ENCODE measurements around the gene CEMIP.
"Not testable (repeated sequence)": the region's sequence is repeated elsewhere in the genome, so short reads cannot be mapped to it uniquely, and the experiment has no call there.

The CEMIP gene

DNA sequence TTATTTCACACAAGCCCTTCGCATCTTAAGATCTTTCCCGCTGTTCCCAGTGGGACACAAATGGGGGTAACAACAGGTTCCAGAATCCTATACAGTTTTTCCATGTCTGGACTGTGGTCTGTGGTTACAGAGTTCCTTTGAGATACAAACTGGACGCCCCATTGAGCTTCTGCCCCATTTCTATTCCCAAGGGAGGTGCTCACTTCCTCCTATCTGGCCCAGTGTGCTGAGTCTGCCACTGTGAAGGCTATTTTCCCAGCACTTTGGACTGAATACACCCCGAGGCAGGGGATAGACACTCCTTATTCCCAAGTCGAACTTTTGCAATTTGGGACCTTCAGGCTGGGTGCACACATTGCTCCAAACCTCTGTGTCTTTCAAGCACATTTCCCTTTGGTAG is 166.4 kb downstream of the CEMIP start:
- DNase-seq (ENCODE audit: insufficient read length, low spot score) (no peak), FAIRE-seq (no peak)
- TF ChIP-seq POLR2A (IDR thresholded peaks at IDR 0.05; ENCODE audit: low read depth, low read length), result no peak

DNA sequence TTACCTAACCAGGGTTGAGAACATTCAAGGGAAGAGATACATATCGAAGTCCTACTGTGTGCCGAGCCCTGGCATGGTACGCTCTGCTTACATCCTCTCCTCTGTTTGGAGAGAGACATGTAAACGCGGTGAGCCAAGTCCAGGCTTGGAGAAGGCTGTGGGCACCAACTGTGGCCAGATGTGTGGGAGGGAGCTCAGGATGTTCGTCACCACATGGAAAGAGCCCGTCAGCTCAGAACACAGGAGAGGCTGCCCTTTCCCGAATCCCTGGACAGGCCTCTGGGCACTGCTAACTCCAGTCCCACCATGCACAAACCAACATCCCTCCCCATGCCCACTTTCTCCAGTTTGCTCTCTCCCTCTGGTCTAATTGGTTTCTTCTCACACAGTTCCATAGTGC is 167.4 kb downstream of the CEMIP start:
- DNase-seq (ENCODE audit: insufficient read length, low spot score), result no peak
- no peak for TF ChIP-seq POLR2A (IDR thresholded peaks at IDR 0.05; ENCODE audit: low read depth, low read length)
- FAIRE-seq, result no peak

DNA sequence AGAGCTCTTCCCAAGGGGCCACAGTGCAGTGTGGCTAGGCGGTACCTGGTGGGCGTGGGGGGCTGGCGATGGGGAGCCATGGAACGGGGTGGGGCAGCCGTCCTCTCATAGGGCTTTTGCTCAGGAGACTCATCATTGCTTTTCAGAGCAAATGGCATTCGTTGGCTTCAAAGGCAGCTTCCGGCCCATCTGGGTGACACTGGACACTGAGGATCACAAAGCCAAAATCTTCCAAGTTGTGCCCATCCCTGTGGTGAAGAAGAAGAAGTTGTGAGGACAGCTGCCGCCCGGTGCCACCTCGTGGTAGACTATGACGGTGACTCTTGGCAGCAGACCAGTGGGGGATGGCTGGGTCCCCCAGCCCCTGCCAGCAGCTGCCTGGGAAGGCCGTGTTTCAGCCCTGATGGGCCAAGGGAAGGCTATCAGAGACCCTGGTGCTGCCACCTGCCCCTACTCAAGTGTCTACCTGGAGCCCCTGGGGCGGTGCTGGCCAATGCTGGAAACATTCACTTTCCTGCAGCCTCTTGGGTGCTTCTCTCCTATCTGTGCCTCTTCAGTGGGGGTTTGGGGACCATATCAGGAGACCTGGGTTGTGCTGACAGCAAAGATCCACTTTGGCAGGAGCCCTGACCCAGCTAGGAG is 169.6 kb downstream of the CEMIP start:
- FAIRE-seq (no peak), DNase-seq (ENCODE audit: insufficient read length, low spot score) (no peak)
- TF ChIP-seq POLR2A (IDR thresholded peaks at IDR 0.05; ENCODE audit: low read depth, low read length), result no peak

DNA sequence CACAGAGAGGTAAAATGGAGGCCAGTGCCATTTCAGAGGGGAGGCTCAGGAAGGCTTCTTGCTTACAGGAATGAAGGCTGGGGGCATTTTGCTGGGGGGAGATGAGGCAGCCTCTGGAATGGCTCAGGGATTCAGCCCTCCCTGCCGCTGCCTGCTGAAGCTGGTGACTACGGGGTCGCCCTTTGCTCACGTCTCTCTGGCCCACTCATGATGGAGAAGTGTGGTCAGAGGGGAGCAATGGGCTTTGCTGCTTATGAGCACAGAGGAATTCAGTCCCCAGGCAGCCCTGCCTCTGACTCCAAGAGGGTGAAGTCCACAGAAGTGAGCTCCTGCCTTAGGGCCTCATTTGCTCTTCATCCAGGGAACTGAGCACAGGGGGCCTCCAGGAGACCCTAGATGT is 170.6 kb downstream of the CEMIP start:
- no peak for FAIRE-seq
- TF ChIP-seq POLR2A (IDR thresholded peaks at IDR 0.05; ENCODE audit: low read depth, low read length), result no peak
- no peak for DNase-seq (ENCODE audit: insufficient read length, low spot score)

DNA sequence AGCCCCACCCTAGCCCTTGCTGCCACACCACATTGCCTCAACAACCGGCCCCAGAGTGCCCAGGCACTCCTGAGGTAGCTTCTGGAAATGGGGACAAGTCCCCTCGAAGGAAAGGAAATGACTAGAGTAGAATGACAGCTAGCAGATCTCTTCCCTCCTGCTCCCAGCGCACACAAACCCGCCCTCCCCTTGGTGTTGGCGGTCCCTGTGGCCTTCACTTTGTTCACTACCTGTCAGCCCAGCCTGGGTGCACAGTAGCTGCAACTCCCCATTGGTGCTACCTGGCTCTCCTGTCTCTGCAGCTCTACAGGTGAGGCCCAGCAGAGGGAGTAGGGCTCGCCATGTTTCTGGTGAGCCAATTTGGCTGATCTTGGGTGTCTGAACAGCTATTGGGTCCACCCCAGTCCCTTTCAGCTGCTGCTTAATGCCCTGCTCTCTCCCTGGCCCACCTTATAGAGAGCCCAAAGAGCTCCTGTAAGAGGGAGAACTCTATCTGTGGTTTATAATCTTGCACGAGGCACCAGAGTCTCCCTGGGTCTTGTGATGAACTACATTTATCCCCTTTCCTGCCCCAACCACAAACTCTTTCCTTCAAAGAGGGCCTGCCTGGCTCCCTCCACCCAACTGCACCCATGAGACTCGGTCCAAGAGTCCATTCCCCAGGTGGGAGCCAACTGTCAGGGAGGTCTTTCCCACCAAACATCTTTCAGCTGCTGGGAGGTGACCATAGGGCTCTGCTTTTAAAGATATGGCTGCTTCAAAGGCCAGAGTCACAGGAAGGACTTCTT is 171.3 kb downstream of the CEMIP start:
- no peak for TF ChIP-seq POLR2A (IDR thresholded peaks at IDR 0.05; ENCODE audit: low read depth, low read length)
- no peak for FAIRE-seq
- DNase-seq (ENCODE audit: insufficient read length, low spot score), result no peak

DNA sequence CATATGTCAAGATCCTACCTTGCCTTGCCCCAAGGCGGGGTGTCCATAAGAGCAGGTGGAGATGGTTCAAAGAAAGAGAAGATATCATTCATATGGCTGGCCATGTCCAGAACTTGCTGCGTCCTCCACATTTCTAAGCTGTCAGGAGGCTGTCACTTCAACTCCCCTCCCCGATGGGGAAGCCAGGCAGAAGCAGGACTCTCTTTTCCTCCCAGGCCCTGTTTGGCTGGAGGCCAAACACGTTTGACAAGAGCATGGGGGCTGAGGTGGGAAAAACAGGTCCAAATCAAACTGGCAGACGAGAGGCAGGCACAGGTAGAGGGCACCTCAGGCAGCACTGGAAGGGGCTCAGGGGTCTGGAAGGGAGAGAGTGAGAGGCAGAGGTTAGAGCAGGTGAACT is 172.8 kb downstream of the CEMIP start:
- DNase-seq (ENCODE audit: insufficient read length, low spot score) (no peak), FAIRE-seq (no peak)
- TF ChIP-seq POLR2A (IDR thresholded peaks at IDR 0.05; ENCODE audit: low read depth, low read length), result no peak

DNA sequence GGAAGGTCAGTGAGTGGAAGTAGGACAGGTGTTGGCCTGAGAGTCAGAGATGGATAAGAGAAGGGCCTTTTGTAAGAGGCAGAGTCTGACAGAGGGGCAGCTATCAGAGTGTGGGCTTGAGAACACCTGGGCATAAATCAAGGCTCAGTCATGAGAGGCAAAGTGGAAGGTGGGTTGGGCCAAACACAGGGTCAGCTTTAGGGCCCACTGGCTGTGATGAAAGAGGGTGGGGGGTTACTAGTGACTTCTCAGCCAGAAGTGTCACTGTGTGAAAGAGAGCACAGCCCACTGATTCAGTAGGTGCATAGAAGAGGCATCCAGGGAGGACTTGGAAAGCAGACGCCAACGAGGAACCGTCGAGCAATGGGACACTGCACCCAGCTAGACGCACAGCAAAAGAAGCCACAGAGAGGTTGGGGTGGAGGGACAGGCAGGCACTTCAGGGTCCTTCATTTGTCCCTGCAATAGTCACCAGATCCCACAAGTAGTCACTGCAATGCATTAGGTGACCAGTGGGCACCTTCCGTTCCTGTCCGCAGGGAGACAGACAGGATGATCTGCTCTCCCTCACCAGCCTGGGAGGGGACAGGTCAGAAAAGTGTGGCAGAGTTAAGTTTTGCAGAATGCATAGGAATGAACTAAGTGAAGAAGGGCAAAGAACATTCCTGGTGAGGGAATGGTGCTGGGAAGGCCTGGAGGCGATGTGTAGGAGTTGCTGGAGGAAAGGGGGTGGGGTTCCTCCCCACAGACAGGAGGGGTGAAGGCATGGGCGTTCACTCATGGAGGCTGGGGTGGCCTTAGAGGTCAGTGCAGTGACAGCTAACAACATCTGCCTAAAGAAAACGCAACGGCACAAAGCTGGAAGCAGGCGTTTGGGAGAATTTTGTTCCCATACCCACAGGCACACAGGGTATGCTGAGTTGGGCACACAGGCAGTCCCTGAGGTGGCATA is 174.1 kb downstream of the CEMIP start:
- FAIRE-seq (no peak), DNase-seq (ENCODE audit: insufficient read length, low spot score) (no peak)
- no peak for TF ChIP-seq POLR2A (IDR thresholded peaks at IDR 0.05; ENCODE audit: low read depth, low read length)

DNA sequence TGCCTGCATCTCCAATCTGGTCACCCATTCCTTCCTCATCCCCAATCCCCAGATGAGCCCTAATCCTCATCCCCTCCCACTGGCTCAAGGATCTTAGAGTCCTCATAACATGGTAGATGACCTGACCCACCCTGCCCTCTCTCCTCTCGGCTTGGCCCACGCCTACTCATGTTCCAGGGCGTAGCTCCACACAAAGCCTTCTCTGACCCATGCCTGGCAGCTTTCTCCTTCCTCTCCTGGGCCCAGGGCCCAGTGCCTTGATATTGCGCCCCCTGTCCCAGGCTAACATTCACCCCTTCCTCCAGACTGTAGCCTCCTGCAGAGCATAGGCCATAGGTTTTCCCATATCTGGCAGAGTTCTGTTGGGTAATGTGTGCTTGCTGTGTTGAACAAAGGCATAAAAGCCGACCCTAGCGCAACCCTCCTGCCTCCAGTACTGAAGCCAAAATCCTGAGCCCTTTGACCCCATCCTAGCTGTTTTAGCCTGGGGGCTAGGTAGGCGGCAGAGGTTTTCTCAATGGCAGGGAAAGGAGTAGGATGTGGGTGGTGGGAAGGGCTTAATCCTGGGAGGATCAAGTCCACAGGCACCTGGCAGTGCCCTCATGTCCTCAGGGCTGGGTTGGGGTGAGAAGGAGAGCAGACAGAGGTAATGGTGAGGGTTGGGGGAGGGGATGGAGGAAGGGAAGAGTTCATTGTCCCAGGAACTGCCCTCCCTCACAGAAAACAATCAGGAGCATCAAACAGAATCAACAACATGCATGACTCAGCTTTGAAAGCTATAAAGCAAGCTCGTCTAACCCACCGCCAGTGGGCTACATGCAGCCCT is 175.0 kb downstream of the CEMIP start:
- FAIRE-seq (no peak), DNase-seq (ENCODE audit: insufficient read length, low spot score) (no peak)
- no peak for TF ChIP-seq POLR2A (IDR thresholded peaks at IDR 0.05; ENCODE audit: low read depth, low read length)

DNA sequence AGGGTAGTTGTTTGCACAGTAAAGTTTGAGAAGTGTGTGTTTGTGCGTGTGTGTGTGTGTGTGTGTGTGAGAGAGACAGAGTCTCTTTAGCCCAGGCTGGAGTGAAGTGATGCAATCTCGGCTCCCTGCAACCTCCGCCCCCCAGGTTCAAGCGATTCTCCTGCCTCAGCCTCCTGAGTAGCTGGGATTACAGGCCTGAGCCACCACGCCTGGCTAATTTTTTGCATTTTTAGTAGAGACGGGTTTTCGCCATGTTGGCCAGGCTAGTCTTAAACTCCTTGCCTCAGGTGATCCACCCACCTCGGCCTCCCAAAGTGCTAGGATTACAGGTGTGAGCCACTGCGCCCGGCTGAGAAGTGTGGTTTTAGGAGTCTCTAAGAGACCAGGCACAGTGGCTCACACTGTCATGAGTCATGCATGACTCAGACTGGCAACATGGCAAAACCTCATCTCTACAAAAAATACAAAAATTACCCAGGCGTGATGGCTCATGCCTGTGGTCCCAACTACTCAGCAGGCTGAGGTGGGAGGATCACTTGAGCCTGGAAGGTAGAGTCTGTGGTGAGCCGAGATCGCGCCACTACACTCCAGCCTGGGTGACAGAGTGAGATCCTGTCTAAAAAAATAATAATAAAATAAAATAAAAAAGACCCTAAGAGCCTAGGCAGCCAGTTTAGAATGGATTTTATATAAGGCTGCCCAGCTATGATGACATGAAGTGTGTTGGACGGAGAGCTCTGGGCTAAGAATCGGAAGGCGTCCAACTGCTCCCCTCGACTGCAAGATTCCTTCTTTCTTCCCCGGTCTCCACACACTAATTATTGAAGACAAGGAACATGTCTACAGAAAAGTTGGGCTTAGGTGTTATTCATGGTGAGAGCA is 176.6 kb downstream of the CEMIP start:
- peak; percentile 27 for DNase-seq (ENCODE audit: insufficient read length, low spot score)
- not testable (repeated sequence) for FAIRE-seq

DNA sequence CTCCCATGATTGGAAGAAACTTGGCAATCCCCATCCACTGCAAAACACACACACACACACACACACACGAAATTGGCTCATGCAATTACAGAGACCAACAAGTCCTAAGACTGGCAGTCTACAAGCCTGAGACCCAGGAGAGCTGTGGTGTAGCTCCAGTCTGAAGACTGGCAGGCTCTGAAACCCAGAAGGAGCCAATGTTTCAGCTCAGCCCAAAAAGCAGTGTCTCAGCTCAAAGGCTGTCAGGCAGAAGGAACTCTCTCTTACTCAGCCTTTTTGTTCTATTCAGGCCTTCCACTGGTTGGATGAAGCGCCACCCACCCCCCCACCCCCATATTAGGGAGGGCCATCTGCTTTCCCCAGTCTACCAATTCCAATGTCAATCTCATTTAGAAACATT is 178.4 kb downstream of the CEMIP start:
- DNase-seq (ENCODE audit: insufficient read length, low spot score) (no peak), FAIRE-seq (no peak)
- no peak for TF ChIP-seq POLR2A (IDR thresholded peaks at IDR 0.05; ENCODE audit: low read depth, low read length)

DNA sequence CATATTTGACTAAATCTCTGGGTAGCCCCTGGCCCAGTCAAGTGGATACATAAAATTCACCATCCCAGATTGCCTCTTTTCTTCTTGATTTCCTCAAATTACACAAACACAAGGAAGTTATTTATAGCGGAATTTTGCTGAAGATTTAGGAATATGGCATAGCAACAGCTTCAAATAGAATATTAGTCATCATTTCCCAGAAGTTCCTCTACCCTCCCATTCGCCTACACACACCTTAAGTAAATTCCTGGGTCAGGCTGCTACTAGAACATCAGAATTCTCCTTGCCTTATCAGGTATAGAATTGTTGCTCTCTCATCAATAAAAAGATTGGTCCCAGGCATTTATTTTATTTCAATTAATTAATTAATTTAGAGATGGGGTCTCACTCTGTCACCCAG is 178.8 kb downstream of the CEMIP start:
- DNase-seq (ENCODE audit: insufficient read length, low spot score) (no peak), FAIRE-seq (no peak)
- TF ChIP-seq POLR2A (IDR thresholded peaks at IDR 0.05; ENCODE audit: low read depth, low read length), result no peak

DNA sequence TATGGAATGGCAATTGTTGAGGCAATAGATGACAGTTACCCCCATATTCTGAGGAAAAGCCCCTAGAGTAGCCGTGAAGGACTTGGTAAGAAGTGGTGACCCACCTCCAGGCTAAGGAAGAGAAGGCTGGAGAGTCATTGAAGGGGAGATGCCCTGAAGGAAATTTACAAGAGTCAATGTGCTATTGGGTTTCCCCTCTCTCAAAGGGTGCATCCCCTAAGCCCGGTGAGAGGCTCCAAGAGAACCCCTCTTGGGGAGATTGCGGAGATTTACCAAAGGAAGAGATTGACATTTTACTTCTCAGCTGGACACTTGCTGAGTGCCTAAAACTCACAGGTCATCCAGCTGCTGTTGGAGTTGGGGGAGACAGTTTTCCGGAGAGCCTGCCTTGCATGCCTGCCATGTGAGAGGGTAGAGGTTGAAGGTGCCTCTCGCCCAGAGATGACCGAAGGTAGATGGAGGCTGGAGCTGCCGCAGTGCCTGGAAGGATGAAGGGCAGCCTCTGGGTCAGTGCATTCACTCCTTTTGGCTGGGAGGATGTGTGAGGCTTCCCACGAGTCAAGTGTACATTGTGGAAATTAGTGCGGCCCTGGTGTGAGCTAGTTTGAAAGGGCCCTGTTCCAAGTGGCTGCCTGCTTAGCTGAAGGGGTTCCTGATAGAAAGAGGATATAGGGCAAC is 179.8 kb downstream of the CEMIP start:
- DNase-seq (ENCODE audit: insufficient read length, low spot score) (no peak), FAIRE-seq (no peak)
- TF ChIP-seq POLR2A (IDR thresholded peaks at IDR 0.05; ENCODE audit: low read depth, low read length), result no peak

DNA sequence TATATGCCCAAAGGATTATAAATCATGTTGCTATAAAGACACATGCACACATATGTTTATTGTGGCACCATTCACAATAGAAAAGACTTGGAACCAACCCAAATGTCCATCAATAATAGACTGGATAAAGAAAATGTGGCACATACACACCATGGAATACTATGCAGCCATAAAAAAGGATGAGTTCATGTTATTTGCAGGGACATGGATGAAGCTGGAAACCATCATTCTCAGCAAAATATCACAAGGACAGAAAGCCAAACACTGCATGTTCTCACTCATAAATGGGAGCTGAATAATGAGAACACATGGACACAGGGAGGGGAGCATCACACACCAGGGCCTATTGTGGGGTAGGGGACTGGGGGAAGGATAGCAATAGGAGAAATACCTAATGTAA is 186.3 kb downstream of the CEMIP start:
- not testable (repeated sequence) for FAIRE-seq; DNase-seq (ENCODE audit: insufficient read length, low spot score)

Measured in H54 (cell line).